ENCODE measurements around the gene TTPAL. TPM values are rescaled to one million over a fixed set of nuclear protein-coding genes. Genes with fewer than 3 reads are reported as not detected.
A peak's percentile ranks its signal among the peaks of the same experiment; 100 is the strongest.

The TTPAL gene
- total and polyA plus RNA-seq, 9 of the 15 experiments (the other 6 are each of a cell fraction or from before 2014, with no cell fraction given): 1.1 to 7.0 (median 2.6) TPM

DNA sequence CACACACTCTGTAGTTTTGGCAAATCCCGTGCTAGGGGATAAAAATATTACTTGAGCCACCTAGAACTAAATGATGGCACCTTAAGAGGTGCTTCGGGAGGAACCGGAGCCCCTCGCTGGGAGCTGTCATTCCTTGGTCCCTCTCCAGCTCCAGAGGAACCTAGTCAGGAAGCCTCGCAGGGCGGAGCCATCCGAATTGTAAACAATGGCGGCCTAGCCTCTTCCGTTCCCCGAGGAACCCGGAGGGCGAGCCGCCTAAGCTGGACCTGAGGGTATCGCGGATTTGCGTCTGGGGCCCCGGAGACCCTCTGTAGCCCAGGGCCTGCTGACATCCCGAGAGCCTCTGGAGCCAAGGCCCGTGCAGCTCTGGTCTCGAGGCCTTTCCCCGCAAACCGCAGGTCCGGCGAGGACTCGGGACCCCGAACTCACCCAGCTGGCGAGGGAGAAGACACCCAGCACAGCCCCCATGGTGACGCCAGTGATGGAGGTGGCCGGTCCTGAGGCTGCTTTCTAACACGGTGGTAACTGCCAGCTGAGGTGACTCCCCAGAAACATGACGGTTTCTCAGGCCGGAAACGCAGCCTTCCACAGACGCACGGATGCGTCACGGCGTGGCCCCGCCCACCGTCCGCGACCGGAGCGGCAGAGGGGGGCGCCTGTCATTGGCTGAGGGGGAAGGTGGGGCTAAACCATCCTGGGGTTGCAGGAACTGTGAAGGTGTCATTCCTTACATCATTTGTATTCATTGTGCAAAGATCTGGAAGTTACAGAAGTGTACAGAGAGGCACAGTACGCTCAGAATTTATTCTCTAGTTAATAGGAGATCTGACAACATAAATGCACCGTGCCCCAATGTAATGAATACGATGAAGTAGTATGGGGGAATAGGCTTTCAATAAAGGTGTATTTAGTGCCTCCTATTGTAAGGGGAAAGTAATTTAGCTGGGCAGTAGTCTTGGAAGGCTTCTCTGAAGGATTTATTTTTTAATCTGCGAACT is 46.1 kb downstream of the TTPAL start, which contains the start of gene SERINC3:
TSS of gene SERINC3 (minus strand) at position 587 of the 998 bp plus-strand sequence. CDS start at position 468, 119 bp downstream.
- H3K4me3 ChIP-seq: peak within 1 kb of the TSS; percentile 61
- in situ Hi-C loops (cut with MboI) (no loop called here), intact Hi-C loops (cut with micrococcal nuclease) (loop anchor here (5.0 kb wide), 1 partner anchor 91 kb away; no protein-coding TSS in a partner anchor)
- peaks cover 12% of the 10 kb centered on the region; the same call in 1 of the 2 replicates for H4K20me1 ChIP-seq (replicated peaks; ENCODE audit: control insufficient read depth, insufficient read depth, low read length)
- peak within 1 kb of the TSS; percentile 83 for H3K4me2 ChIP-seq (ENCODE audit: insufficient read depth, low read length)
- ATAC-seq: peak; percentile 98
- ChIA-PET POLR2A (interaction anchor here (0.7 to 1.5 kb wide), 9 partner anchors 8 to 46 kb away, joined by 3 to 7 read pairs (median 3); partner anchors contain the start of gene TTPAL), CTCF (ENCODE audit: low intra/inter-chr PET ratio) (interaction anchor here (0.9 to 1.3 kb wide), 2 partner anchors 10 to 88 kb away, joined by 3 to 4 read pairs; no protein-coding TSS in a partner anchor)
- peak within 1 kb of the TSS; percentile 90 for H2AFZ ChIP-seq (ENCODE audit: low read depth, low read length)
- 0% methylated on average over 48 of the region's 49 CpGs for WGBS (ENCODE audit: insufficient coverage, low coverage, missing lambda C conversion rate)
- peaks cover 11 to 46% of the 10 kb centered on the region in 2 experiments for H3K4me1 ChIP-seq (replicated peaks in 1 of 2; ENCODE audit: control insufficient read depth in 2 of 2, insufficient read depth in 2 of 2, low read length in 2 of 2)
- peak; percentile 92 for FAIRE-seq
- H3K9ac ChIP-seq (ENCODE audit: insufficient read depth in 1 of 2, low read depth in 2 of 2, low read length in 2 of 2): peak within 1 kb of the TSS; percentile 82 to 98
- peak within 1 kb of the TSS; percentile 81 for H3K27ac ChIP-seq (ENCODE audit: extremely low read depth, low read depth, low read length)
- BruUV-seq (replicated peaks): TSS peak; percentile 59
- no peaks in the 10 kb centered on the region for H3K27me3 ChIP-seq (ENCODE audit: control insufficient read depth in 2 of 2, insufficient read depth in 2 of 2, low read length in 2 of 2)
- no peaks in the 10 kb centered on the region for H3K9me3 ChIP-seq (replicated peaks; ENCODE audit: control insufficient read depth, insufficient read depth, low read depth, low read length)
- DNase-seq (ENCODE audit: extremely low read depth in 1 of 4, low spot score in 3 of 4): peak; percentile 95 to 96 (median 96)
- peaks cover 5% of the 10 kb centered on the region; the same call in 2 of the 3 replicates for H3K36me3 ChIP-seq (ENCODE audit: control insufficient read depth, insufficient read depth, low read length)
- H3K9me1 ChIP-seq (ENCODE audit: control insufficient read depth, insufficient read depth, low read length): peaks cover 4% of the 10 kb centered on the region
- peaks cover 50% of the 10 kb centered on the region for H3K79me2 ChIP-seq (ENCODE audit: control insufficient read depth, insufficient read depth, low read length)
- TF ChIP-seq SRSF7 (optimal IDR thresholded peaks at IDR 0.05; ENCODE audit: low read depth, low read length) (no peak), SAFB2 (IDR thresholded peaks at IDR 0.05; ENCODE audit: borderline replicate concordance, low read depth, low read length, severe bottlenecking) (no peak), RB1 (IDR thresholded peaks at IDR 0.05; ENCODE audit: low read depth) (0 out of 2 replicates have a peak, but pooled peaks have one; percentile 41), MBD2 (IDR thresholded peaks at IDR 0.05; ENCODE audit: borderline replicate concordance, low read depth) (peak; percentile 68; the same call in 1 of the 2 replicates), MYC (IDR thresholded peaks at IDR 0.05; ENCODE audit: low read depth, low read length) (peak; percentile 49), MYC (CRISPR knock-in tag; IDR thresholded peaks at IDR 0.05; ENCODE audit: borderline replicate concordance, low read depth) (no peak), CREB1 (IDR thresholded peaks at IDR 0.05) (peak; percentile 95), CREB1 (CRISPR knock-in tag; IDR thresholded peaks at IDR 0.05) (peak; percentile 93), EGR1 (conservative IDR thresholded peaks at IDR 0.05) (peak; percentile 43), NR1H2 (CRISPR knock-in tag; IDR thresholded peaks at IDR 0.05) (0 out of 2 replicates have a peak, but pooled peaks have one; percentile 45), NFRKB (IDR thresholded peaks at IDR 0.05; ENCODE audit: low read depth) (peak; percentile 86; the same call in 1 of the 2 replicates), SAP30 (IDR thresholded peaks at IDR 0.05; ENCODE audit: borderline replicate concordance, insufficient read depth, low read depth, low read length, poor library complexity, severe bottlenecking) (peak; percentile 75), PRDM10 (IDR thresholded peaks at IDR 0.05; ENCODE audit: partially characterized antibody) (peak; percentile 93), ZFP91 (CRISPR knock-in tag; IDR thresholded peaks at IDR 0.05) (0 out of 2 replicates have a peak, but pooled peaks have one; percentile 33), MEF2A (IDR thresholded peaks at IDR 0.05; ENCODE audit: control insufficient read depth, low read depth, low read length) (no peak)

All from K562 (cell line).